ENCODE results near the gene COL13A1.

DNA sequence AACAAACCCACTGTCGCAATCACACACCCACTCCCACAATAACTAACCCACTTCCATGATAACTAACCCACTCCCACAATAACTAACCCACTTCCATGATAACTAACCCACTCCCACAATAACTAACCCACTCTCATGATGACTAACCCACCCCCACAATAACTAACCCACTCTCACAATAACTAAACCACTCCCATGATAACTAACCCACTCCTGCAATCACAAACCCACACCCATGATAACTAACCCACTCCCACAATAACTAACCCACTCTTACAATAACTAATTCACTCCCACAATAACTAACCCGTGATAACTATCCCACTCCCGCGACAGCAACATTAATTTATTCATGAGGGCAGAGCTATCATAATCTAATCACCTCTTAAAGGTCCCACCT is 105.8 kb downstream of the COL13A1 start:
- TF ChIP-seq, protein P1, sequence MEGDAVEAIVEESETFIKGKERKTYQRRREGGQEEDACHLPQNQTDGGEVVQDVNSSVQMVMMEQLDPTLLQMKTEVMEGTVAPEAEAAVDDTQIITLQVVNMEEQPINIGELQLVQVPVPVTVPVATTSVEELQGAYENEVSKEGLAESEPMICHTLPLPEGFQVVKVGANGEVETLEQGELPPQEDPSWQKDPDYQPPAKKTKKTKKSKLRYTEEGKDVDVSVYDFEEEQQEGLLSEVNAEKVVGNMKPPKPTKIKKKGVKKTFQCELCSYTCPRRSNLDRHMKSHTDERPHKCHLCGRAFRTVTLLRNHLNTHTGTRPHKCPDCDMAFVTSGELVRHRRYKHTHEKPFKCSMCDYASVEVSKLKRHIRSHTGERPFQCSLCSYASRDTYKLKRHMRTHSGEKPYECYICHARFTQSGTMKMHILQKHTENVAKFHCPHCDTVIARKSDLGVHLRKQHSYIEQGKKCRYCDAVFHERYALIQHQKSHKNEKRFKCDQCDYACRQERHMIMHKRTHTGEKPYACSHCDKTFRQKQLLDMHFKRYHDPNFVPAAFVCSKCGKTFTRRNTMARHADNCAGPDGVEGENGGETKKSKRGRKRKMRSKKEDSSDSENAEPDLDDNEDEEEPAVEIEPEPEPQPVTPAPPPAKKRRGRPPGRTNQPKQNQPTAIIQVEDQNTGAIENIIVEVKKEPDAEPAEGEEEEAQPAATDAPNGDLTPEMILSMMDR (IDR thresholded peaks at IDR 0.05 in 2 of 3, conservative IDR thresholded peaks at IDR 0.05 in 1 of 3; ENCODE audit: borderline replicate concordance in 1 of 3, insufficient read depth in 1 of 3, low read depth in 2 of 3, low read length in 2 of 3) = no peak
- TF ChIP-seq SIN3A (IDR thresholded peaks at IDR 0.05; ENCODE audit: low read depth) (no peak), YY1 (IDR thresholded peaks at IDR 0.05; ENCODE audit: extremely low read depth, insufficient replicate concordance, low read depth, low read length) (no peak), POLR2A (IDR thresholded peaks at IDR 0.05; ENCODE audit: borderline replicate concordance, extremely low read depth, insufficient read depth, insufficient read length) (no peak), SP1 (IDR thresholded peaks at IDR 0.05; ENCODE audit: low read depth) (no peak), TCF7L2 (IDR thresholded peaks at IDR 0.05; ENCODE audit: borderline replicate concordance, extremely low read depth, insufficient read depth, insufficient read length) (no peak), EZH2phosphoT487 (IDR thresholded peaks at IDR 0.05; ENCODE audit: borderline replicate concordance) (no peak), EZH2 (IDR thresholded peaks at IDR 0.05) (no peak)
- TF ChIP-seq, protein P2, sequence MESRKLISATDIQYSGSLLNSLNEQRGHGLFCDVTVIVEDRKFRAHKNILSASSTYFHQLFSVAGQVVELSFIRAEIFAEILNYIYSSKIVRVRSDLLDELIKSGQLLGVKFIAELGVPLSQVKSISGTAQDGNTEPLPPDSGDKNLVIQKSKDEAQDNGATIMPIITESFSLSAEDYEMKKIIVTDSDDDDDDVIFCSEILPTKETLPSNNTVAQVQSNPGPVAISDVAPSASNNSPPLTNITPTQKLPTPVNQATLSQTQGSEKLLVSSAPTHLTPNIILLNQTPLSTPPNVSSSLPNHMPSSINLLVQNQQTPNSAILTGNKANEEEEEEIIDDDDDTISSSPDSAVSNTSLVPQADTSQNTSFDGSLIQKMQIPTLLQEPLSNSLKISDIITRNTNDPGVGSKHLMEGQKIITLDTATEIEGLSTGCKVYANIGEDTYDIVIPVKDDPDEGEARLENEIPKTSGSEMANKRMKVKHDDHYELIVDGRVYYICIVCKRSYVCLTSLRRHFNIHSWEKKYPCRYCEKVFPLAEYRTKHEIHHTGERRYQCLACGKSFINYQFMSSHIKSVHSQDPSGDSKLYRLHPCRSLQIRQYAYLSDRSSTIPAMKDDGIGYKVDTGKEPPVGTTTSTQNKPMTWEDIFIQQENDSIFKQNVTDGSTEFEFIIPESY (IDR thresholded peaks at IDR 0.05; ENCODE audit: extremely low read depth, insufficient replicate concordance, low read length) = no peak
- TF ChIP-seq, protein P3, sequence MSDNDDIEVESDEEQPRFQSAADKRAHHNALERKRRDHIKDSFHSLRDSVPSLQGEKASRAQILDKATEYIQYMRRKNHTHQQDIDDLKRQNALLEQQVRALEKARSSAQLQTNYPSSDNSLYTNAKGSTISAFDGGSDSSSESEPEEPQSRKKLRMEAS (IDR thresholded peaks at IDR 0.05) = no peak
